HFFc6 (cell line): ENCODE results near the gene POC1B. TPM values are rescaled to one million over a fixed set of nuclear protein-coding genes. Genes with fewer than 3 reads are reported as not detected.

ENCODE experiments used
- DNase-seq: peaks from one replicate; pipeline ENCODE4 v3.0.0-alpha.2; 2018
- H3K27ac Mint-ChIP-seq: 2 replicates; pipeline ENCODE4 v1.8.0; 2020; ENCODE audit warnings: mild to moderate bottlenecking, mixed read lengths
- H3K27me3 Mint-ChIP-seq: 2 replicates; pipeline ENCODE4 v1.8.0; 2021; ENCODE audit warnings: mild to moderate bottlenecking, moderate library complexity, mixed read lengths; ENCODE audit not compliant: insufficient read depth
- H3K36me3 Mint-ChIP-seq: 2 replicates; pipeline ENCODE4 v1.8.0; 2021; ENCODE audit warnings: low read depth, mixed read lengths
- H3K4me1 Mint-ChIP-seq: 2 replicates; pipeline ENCODE4 v1.8.0; 2020; ENCODE audit warnings: low read depth, mixed read lengths
- H3K4me3 Mint-ChIP-seq: 2 replicates; pipeline ENCODE4 v1.8.0; 2020; ENCODE audit warnings: mild to moderate bottlenecking, moderate library complexity, mixed read lengths
- H3K9me3 Mint-ChIP-seq: 2 replicates; pipeline ENCODE4 v1.8.0; 2020; ENCODE audit warnings: mild to moderate bottlenecking, mixed read lengths
- CTCF ChIP-seq: fragments of 200-600 bp; sonication (generic); IDR thresholded peaks from 2 replicates; pipeline ENCODE4 v1.5.0; 2021; ENCODE audit warnings: antibody characterized with exemption, mild to moderate bottlenecking
- total RNA-seq, 6 experiments: library from RNA; stranded (reverse); fragmentation: NEBNext Ultra II Directional; extraction: Animal tissue kit (Norgen Biotek cat#: 25700); gene quantifications; 2 replicates in 1 of 6; 3 replicates in 5 of 6; pipeline ENCODE4 v1.2.3, GENCODE V29; 2021

POC1B gene
- total RNA-seq, 6 experiments from 2014 or later: 10.4 to 12.6 (median 11.1) TPM

GRCh38 chr12:89454080-89454848 lies 71.6 kb downstream of the POC1B start:
- Mint-ChIP-seq H3K9me3 (no peaks in the 10 kb centered on the region), H3K4me3 (no peak overlapping the region), H3K27me3 (no peaks in the 10 kb centered on the region), H3K36me3 (no peaks in the 10 kb centered on the region; the same call in none of the 2 replicates), H3K4me1 (peaks cover 61% of the 10 kb centered on the region), H3K27ac (peak overlapping the region; percentile 89)
- no peak for DNase-seq
- TF ChIP-seq CTCF: no peak

GRCh38 chr12:89453121-89453978 lies 72.5 kb downstream of the POC1B start:
- peaks cover 3% of the 10 kb centered on the region for H3K36me3 Mint-ChIP-seq
- TF ChIP-seq CTCF: no peak
- H3K4me1 Mint-ChIP-seq: peaks cover 65% of the 10 kb centered on the region
- no peak overlapping the region for H3K4me3 Mint-ChIP-seq
- no peaks in the 10 kb centered on the region for H3K27me3 Mint-ChIP-seq
- H3K9me3 Mint-ChIP-seq: no peaks in the 10 kb centered on the region
- H3K27ac Mint-ChIP-seq: peak overlapping the region; percentile 89
- DNase-seq: peak; percentile 76

GRCh38 chr12:89451841-89452251 lies 74.0 kb downstream of the POC1B start:
- peak overlapping the region; percentile 91 for H3K27ac Mint-ChIP-seq
- TF ChIP-seq CTCF: no peak
- H3K36me3 Mint-ChIP-seq: peaks cover 11% of the 10 kb centered on the region
- H3K27me3 Mint-ChIP-seq: no peaks in the 10 kb centered on the region
- H3K9me3 Mint-ChIP-seq: no peaks in the 10 kb centered on the region; the same call in 1 of the 2 replicates
- DNase-seq: peak; percentile 34
- peaks cover 74% of the 10 kb centered on the region for H3K4me1 Mint-ChIP-seq
- peak overlapping the region; percentile 62 for H3K4me3 Mint-ChIP-seq

GRCh38 chr12:89450907-89451306 lies 74.9 kb downstream of the POC1B start:
- Mint-ChIP-seq H3K27ac (peak overlapping the region; percentile 91), H3K9me3 (no peaks in the 10 kb centered on the region; the same call in 1 of the 2 replicates), H3K4me3 (peak overlapping the region; percentile 62), H3K4me1 (peaks cover 74% of the 10 kb centered on the region), H3K36me3 (peaks cover 11% of the 10 kb centered on the region), H3K27me3 (no peaks in the 10 kb centered on the region)
- no peak for TF ChIP-seq CTCF
- peak; percentile 48 for DNase-seq

- H3K27me3 Mint-ChIP-seq: no peaks in the 10 kb centered on the region
- H3K9me3 Mint-ChIP-seq: peaks cover 5% of the 10 kb centered on the region; the same call in 1 of the 2 replicates
- peak overlapping the region; percentile 38; the same call in 1 of the 2 replicates for H3K4me3 Mint-ChIP-seq
- H3K27ac Mint-ChIP-seq: peak overlapping the region; percentile 85
- peaks cover 24% of the 10 kb centered on the region for H3K36me3 Mint-ChIP-seq
- H3K4me1 Mint-ChIP-seq: peaks cover 65% of the 10 kb centered on the region
- peak; percentile 53 for DNase-seq
- TF ChIP-seq CTCF: no peak
These were observed 76.9 kb downstream of the POC1B start for GRCh38 chr12:89448951-89449371.
